Tibial artery (tissue), 4 donors: Measurements from ENCODE around the gene GRP.
A peak's percentile ranks its signal among the peaks of the same experiment; 100 is the strongest.

Source experiments
- DNase-seq, 2 donors: peaks; one replicate each; pipeline ENCODE4 v3.0.0-alpha.2; 2019
- H3K27ac ChIP-seq, 2 donors: fragments of 200-600 bp; sonication (generic) in 1 of 2; 1 replicate in 1 of 2; 2 replicates in 1 of 2; pipeline ENCODE4 v1.5.1; 2018 to 2019; ENCODE audit warnings: mild to moderate bottlenecking in 1 of 2
- H3K27me3 ChIP-seq, 2 donors: fragments of 200-600 bp; sonication (generic) in 1 of 2; one replicate each; pipeline versions ENCODE4 v1.5.1 to v1.6.0; 2016 to 2019
- H3K36me3 ChIP-seq, 3 donors: fragments of 200-600 bp; sonication (generic) in 2 of 3; one replicate each; pipeline ENCODE4 v1.5.1; 2016 to 2019; ENCODE audit warnings: mild to moderate bottlenecking in 2 of 3
- H3K4me1 ChIP-seq, 4 donors: fragments of 200-600 bp; sonication (generic) in 2 of 4; 1 replicate in 3 of 4; 2 replicates in 1 of 4; pipeline ENCODE4 v1.5.1; 2016 to 2019
- H3K4me3 ChIP-seq, 2 donors: fragments of 200-600 bp; sonication (generic) in 1 of 2; 1 replicate in 1 of 2; 2 replicates in 1 of 2; pipeline ENCODE4 v1.5.1; 2018 to 2019; ENCODE audit warnings: mild to moderate bottlenecking in 2 of 2
- H3K9me3 ChIP-seq, 3 donors: fragments of 200-600 bp; sonication (generic) in 1 of 3; one replicate each; pipeline ENCODE4 v1.5.1; 2016 to 2019
- CTCF ChIP-seq, 2 experiments: fragments of 200-600 bp in 1 of 2; fragments of 450-650 bp in 1 of 2; IDR thresholded peaks; one replicate each; pipeline ENCODE4 v1.5.1; 2017 to 2019; ENCODE audit warnings: antibody characterized with exemption in 2 of 2, mild to moderate bottlenecking in 1 of 2, moderate library complexity in 1 of 2
- intact Hi-C: fragments of 100-400 bp; cut with DNase I; formaldehyde crosslinking; loops from one replicate; pipeline ENCODE4 v1.15.0; 2023; ENCODE audit warnings: low total_unique reads

GRP gene

GRCh38 chr18:59266459-59266858, 46.5 kb downstream of the GRP start:
- TF ChIP-seq CTCF (IDR thresholded peaks at IDR 0.05): no peak
- Histone ChIP-seq H3K27ac (no peak overlapping the region), H3K36me3 (no peaks in the 10 kb centered on the region), H3K4me1 (peaks cover 0 to 29% (median 18%) of the 10 kb centered on the region in 4 donors), H3K27me3 (peaks cover 0 to 87% of the 10 kb centered on the region in 2 donors), H3K4me3 (no peak overlapping the region), H3K9me3 (no peaks in the 10 kb centered on the region)
- DNase-seq: no peak
- intact Hi-C loops: no loop called here

- Histone ChIP-seq H3K27me3 (peaks cover 0 to 92% of the 10 kb centered on the region in 2 donors), H3K4me1 (peaks cover 0 to 29% (median 20%) of the 10 kb centered on the region in 4 donors), H3K27ac (no peak overlapping the region), H3K9me3 (no peaks in the 10 kb centered on the region), H3K36me3 (no peaks in the 10 kb centered on the region), H3K4me3 (no peak overlapping the region)
- intact Hi-C loops: no loop called here
- no peak for DNase-seq
- TF ChIP-seq CTCF (IDR thresholded peaks at IDR 0.05): no peak
These were observed 47.0 kb downstream of the GRP start for GRCh38 chr18:59266886-59267502.

GRCh38 chr18:59267503-59268126, 47.7 kb downstream of the GRP start:
- DNase-seq: no peak
- Histone ChIP-seq H3K27me3 (peaks cover 0 to 98% of the 10 kb centered on the region in 2 donors), H3K9me3 (no peaks in the 10 kb centered on the region), H3K36me3 (no peaks in the 10 kb centered on the region), H3K27ac (no peak overlapping the region), H3K4me1 (peaks cover 0 to 34% (median 25%) of the 10 kb centered on the region in 4 donors), H3K4me3 (no peak overlapping the region)
- intact Hi-C loops: no loop called here
- no peak for TF ChIP-seq CTCF (IDR thresholded peaks at IDR 0.05)

GRCh38 chr18:59268127-59268720, 48.3 kb downstream of the GRP start:
- H3K4me3 ChIP-seq: no peak overlapping the region
- peaks cover 0 to 40% (median 30%) of the 10 kb centered on the region in 4 donors for H3K4me1 ChIP-seq
- no peak for TF ChIP-seq CTCF (IDR thresholded peaks at IDR 0.05)
- no peak for DNase-seq
- H3K27ac ChIP-seq: no peak overlapping the region
- H3K9me3 ChIP-seq: no peaks in the 10 kb centered on the region
- intact Hi-C loops: no loop called here
- no peaks in the 10 kb centered on the region for H3K36me3 ChIP-seq
- peaks cover 4 to 99% of the 10 kb centered on the region in 2 donors for H3K27me3 ChIP-seq

- H3K4me1 ChIP-seq: peaks cover 0 to 47% (median 37%) of the 10 kb centered on the region in 4 donors
- intact Hi-C loops: no loop called here
- peak overlapping the region in 1 of 2 donors; percentile 25 for H3K4me3 ChIP-seq
These were observed 49.0 kb downstream of the GRP start for GRCh38 chr18:59268721-59269562.

More at GRCh38 chr18:59268721-59269562, 49.0 kb downstream of the GRP start:
- Histone ChIP-seq H3K27me3 (peaks cover 4 to 99% of the 10 kb centered on the region in 2 donors), H3K36me3 (no peaks in the 10 kb centered on the region), H3K9me3 (no peaks in the 10 kb centered on the region), H3K27ac (no peak overlapping the region)
- DNase-seq: no peak
- TF ChIP-seq CTCF (IDR thresholded peaks at IDR 0.05): no peak
